GM08714 (cell line): ENCODE measurements around the gene DTX4.
A peak's percentile ranks its signal among the peaks of the same experiment; 100 is the strongest.

ENCODE experiments used
- H3K4me3 ChIP-seq: fragments of 200-500 bp; sonication (Bioruptor generic); 2 replicates; pipeline ENCODE4 v1.5.1; 2014; ENCODE audit warnings: mild to moderate bottlenecking, low read length, inconsistent platforms
- ZNF274 ChIP-seq: IDR thresholded peaks from 2 replicates; pipeline ENCODE4 v1.6.1; 2012; ENCODE audit warnings: mild to moderate bottlenecking, low read depth, low read length

DTX4 gene

DNA sequence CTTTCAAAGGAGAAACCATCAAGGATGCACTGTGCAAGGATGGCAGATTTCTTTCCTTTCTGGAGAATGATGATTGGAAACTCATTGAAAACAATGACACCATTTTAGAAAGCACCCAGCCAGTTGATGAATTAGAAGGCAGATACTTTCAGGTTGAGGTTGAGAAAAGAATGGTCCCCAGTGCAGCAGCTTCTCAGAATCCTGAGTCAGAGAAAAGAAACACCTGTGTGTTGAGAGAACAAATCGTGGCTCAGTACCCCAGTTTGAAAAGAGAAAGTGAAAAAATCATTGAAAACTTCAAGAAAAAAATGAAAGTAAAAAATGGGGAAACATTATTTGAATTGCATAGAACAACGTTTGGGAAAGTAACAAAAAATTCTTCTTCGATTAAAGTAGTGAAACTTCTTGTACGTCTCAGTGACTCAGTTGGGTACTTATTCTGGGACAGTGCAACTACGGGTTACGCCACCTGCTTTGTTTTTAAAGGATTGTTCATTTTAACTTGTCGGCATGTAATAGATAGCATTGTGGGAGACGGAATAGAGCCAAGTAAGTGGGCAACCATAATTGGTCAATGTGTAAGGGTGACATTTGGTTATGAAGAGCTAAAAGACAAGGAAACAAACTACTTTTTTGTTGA is 19.5 kb upstream of the DTX4 start:
- H3K4me3 ChIP-seq = peak overlapping the region; percentile 1; the same call in 1 of the 2 replicates
- TF ChIP-seq ZNF274 = no peak

DNA sequence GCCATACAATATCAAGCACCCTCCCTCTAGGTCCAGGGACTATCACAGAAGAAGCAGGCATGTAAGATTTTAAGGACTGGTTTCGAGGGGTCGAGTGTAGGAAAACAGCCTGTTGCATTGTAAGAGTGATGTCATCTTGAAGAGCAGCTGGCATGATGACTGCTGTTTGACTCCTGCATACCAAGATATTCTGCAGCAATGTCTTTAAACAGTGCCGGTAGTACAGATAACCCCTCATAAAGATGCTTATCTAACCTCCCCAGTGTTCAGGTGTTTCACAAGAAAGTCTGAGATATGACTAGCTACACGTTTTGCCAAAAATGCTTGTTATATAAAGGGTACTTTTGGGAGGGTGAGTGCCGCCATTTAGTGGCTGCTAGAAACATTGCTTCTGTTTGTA is 17.3 kb upstream of the DTX4 start:
- no peak for TF ChIP-seq ZNF274
- H3K4me3 ChIP-seq = no peak overlapping the region

- TF ChIP-seq ZNF274 = no peak
- no peak overlapping the region for H3K4me3 ChIP-seq
Observed at GRCh38 chr11:59157433-59157832, 14.5 kb upstream of the DTX4 start.

- no peak overlapping the region for H3K4me3 ChIP-seq
- TF ChIP-seq ZNF274 = no peak
Observed at GRCh38 chr11:59158206-59159068, 13.5 kb upstream of the DTX4 start.

DNA sequence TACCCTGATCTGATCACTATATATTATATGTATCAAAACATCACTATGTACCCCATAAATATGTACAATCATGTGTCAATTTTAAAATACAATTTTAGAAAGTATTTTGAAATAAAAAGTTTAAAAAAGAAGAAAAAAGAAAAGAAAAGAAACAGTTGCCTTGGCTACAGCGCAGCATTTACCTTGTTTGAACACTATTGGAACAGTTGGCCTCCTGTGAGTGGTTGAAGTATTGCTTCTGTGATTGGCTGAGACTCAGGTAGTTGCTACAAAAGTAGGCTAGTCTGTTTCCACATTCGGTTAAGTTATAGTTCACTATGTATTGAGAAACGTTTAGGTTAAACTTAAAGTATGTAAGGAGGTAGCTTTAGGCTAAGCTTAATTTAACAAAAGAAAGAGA is 7.9 kb upstream of the DTX4 start:
- no peak overlapping the region for H3K4me3 ChIP-seq
- TF ChIP-seq ZNF274 = no peak

GRCh38 chr11:59172345-59173079 is 580 bp downstream of the DTX4 start:
- H3K4me3 ChIP-seq = peak overlapping the region; percentile 80
- TF ChIP-seq ZNF274 = no peak

DNA sequence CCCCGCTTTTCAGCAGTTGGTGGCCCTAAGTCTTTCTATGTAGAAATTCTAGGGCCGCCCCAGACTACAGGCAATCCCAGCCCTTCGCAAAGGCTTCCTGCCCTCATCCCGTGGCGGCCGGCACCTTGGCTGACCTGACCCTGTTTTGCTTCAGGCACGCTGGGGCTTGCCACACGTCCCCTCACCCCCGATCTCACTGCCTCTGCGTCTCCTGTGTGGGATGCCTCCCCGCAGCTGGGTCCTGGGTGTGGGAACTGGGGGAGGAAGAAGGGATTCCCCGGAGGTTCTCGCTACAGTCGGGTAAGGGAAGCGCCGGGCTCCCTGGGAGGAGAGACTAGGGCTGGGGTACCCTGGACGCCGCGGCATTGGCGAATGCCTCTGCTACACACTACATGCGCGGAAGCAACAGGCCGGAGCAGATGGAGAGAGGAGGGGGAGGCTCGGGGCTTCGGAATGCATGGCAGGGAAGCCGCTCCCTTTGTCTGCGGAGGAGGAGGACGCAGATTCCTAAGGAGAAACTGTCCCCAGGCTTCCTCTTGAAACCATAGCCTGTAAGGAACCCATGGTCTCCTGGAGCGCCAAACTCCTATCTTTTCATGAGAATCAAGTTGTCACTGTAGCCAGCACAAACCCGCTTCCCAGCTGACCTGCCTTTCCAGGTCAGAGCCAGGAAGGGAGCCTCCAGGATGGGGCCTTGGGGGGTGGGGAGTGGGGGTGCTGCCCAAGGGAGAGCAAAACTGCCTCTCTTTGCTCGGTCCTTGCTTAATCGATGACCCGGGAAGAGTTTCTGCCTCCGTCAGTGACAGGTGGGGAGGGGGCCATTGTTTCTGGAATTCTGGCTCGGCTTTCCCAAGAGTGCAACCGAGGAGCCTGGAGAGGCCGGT is 1.4 kb downstream of the DTX4 start:
- TF ChIP-seq ZNF274 = no peak
- peak overlapping the region; percentile 80 for H3K4me3 ChIP-seq

DNA sequence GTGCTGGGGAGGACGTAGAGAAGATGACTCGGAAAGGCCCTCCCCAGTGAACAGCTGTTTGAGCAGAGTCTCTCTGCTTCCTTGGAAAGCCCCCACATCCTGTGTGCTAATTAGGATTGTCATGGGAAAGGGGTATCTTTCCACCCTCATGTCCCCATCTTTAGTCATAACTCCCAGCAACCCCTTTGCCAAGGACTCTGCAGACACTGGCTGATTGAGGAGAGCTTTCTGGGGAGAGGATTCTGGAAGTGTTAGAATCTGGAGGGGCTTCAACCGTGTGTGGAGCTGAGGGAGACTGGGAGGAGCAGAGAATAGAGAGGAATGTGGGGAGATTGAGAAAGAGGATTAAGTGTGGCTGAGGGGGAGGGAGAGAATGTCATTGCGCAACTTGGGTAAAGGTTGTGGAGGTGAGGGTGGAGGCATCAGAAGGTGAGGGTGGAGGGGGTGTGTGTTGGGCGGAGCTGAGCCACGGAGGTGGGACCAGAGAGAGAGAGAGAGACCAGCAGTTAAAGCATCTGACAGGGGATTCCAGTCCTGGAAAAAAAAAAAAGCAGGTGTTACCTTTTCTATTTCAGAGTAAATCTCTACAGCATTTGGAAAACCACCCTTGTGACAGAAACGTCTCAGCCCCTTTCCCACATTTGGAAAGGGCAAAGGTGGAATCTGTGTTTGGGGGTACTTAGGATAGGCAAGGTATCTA is 2.2 kb downstream of the DTX4 start:
- TF ChIP-seq ZNF274 = no peak
- peak overlapping the region; percentile 80; the same call in 1 of the 2 replicates for H3K4me3 ChIP-seq

GRCh38 chr11:59174664-59175033 is 2.7 kb downstream of the DTX4 start:
- H3K4me3 ChIP-seq = peak overlapping the region; percentile 2; the same call in 1 of the 2 replicates

GRCh38 chr11:59175091-59175501 is 3.2 kb downstream of the DTX4 start:
- no peak overlapping the region; the same call in 1 of the 2 replicates for H3K4me3 ChIP-seq

More at GRCh38 chr11:59174664-59175033, 2.7 kb downstream of the DTX4 start:
- TF ChIP-seq ZNF274 = no peak

DNA sequence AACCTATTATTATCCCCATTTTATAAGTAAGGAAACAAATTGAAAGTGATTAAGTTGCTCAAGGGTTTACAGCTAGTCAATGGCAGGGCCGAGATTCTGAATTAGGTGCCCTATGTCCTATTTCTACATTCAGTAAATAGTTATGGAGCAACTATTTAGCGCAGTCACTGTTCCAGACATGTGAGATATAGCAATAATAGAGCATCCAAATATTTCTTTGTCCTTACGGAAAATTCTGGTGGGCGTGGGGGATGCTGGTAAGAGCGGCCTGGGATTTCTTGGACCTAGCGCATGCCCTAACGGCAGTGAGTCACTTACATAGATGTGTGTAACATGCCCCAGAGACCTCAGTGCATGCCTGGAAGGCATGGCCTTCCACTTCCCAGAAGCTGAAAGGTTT is 4.4 kb downstream of the DTX4 start:
- H3K4me3 ChIP-seq = no peak overlapping the region
- TF ChIP-seq ZNF274 = no peak

More at GRCh38 chr11:59175091-59175501, 3.2 kb downstream of the DTX4 start:
- TF ChIP-seq ZNF274 = no peak

DNA sequence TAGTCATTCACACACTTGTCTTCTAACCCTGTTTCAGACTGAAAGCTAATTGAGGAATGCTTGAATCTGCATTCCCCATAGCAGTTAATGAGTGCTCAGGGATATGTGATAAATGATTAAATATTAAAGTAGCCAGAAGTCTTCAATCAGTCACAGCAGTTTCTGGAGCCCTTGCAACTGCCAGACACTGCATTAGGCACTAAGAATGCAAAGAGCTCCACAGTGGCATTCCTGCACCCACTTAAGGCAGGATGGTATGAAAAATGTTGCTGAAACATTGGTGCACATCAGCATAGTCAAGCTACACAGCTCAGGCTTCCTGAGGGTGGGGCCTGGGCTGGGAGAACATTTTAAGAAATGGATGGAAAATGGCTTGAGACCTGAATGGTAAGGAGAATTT is 6.5 kb downstream of the DTX4 start:
- no peak overlapping the region for H3K4me3 ChIP-seq
- no peak for TF ChIP-seq ZNF274

- no peak overlapping the region for H3K4me3 ChIP-seq
- no peak for TF ChIP-seq ZNF274
Observed at GRCh38 chr11:59179121-59179520, 7.2 kb downstream of the DTX4 start.
